IPS-20b (cell line): ENCODE measurements around the gene NCBP1.
A peak's percentile ranks its signal among the peaks of the same experiment; 100 is the strongest.
"Not testable (repeated sequence)": the region's sequence is repeated elsewhere in the genome, so short reads cannot be mapped to it uniquely, and the experiment has no call there.

Source experiments
- H3K27ac ChIP-seq: one replicate; pipeline ENCODE4 v1.5.1; 2013; ENCODE audit warnings: low read length
- H3K27me3 ChIP-seq: 2 replicates; pipeline ENCODE4 v1.6.1; 2013; ENCODE audit warnings: mild to moderate bottlenecking, low read length, inconsistent platforms; ENCODE audit not compliant: insufficient read depth
- H3K36me3 ChIP-seq: 2 replicates; pipeline ENCODE4 v1.6.1; 2013; ENCODE audit warnings: low read depth, mild to moderate bottlenecking, inconsistent platforms, low read length, moderate library complexity; ENCODE audit not compliant: insufficient read depth
- H3K4me1 ChIP-seq: 2 replicates; pipeline ENCODE4 v1.6.1; 2013; ENCODE audit warnings: mild to moderate bottlenecking, control low read depth, inconsistent platforms, low read length, moderate library complexity; ENCODE audit not compliant: insufficient read depth
- H3K4me3 ChIP-seq: 2 replicates; pipeline ENCODE4 v1.5.1; 2013; ENCODE audit warnings: mild to moderate bottlenecking, low read length, inconsistent platforms
- H3K9ac ChIP-seq: 2 replicates; pipeline ENCODE4 v1.6.1; 2013; ENCODE audit warnings: low read depth, mild to moderate bottlenecking, inconsistent platforms, low read length, moderate library complexity
- H3K9me3 ChIP-seq: 2 replicates; pipeline ENCODE4 v1.6.1; 2013; ENCODE audit warnings: mild to moderate bottlenecking, low read depth, low read length, inconsistent platforms; ENCODE audit not compliant: insufficient read depth

NCBP1 gene

GRCh38 chr9:97632985-97633858 lies at the start of gene NCBP1, which contains the start of gene TSTD2:
Gene NCBP1 (plus strand): TSS chr9:97633821. CDS start chr9:97633882, 61 bp downstream.
Gene TSTD2 (minus strand): TSS chr9:97633368. CDS start chr9:97627562, 5,806 bp downstream.
- peak within 1 kb of the TSS; percentile 92 for H3K4me3 ChIP-seq
- H3K27ac ChIP-seq: peak within 1 kb of the TSS; percentile 53
- H3K27me3 ChIP-seq: no peaks in the 10 kb centered on the region
- H3K9ac ChIP-seq: peak within 1 kb of the TSS; percentile 99
- H3K4me1 ChIP-seq: peaks cover 27% of the 10 kb centered on the region
- no peaks in the 10 kb centered on the region for H3K36me3 ChIP-seq
- H3K9me3 ChIP-seq: no peaks in the 10 kb centered on the region

GRCh38 chr9:97584778-97585177 lies 48.8 kb upstream of the NCBP1 start:
- H3K27ac ChIP-seq, H3K4me1 ChIP-seq, H3K36me3 ChIP-seq, H3K9me3 ChIP-seq, H3K4me3 ChIP-seq, H3K9ac ChIP-seq, H3K27me3 ChIP-seq: not testable (repeated sequence)

GRCh38 chr9:97586909-97587308 lies 46.7 kb upstream of the NCBP1 start:
- not testable (repeated sequence) for H3K4me1 ChIP-seq, H3K4me3 ChIP-seq, H3K9ac ChIP-seq, H3K36me3 ChIP-seq, H3K27ac ChIP-seq, H3K9me3 ChIP-seq, H3K27me3 ChIP-seq

- Histone ChIP-seq H3K9me3 (no peaks in the 10 kb centered on the region), H3K9ac (no peak overlapping the region), H3K27me3 (no peaks in the 10 kb centered on the region), H3K4me3 (no peak overlapping the region), H3K36me3 (no peaks in the 10 kb centered on the region), H3K4me1 (no peaks in the 10 kb centered on the region), H3K27ac (no peak overlapping the region)
Observed at GRCh38 chr9:97591535-97591934, 42.1 kb upstream of the NCBP1 start.

GRCh38 chr9:97592126-97592525 lies 41.5 kb upstream of the NCBP1 start:
- Histone ChIP-seq H3K4me1 (no peaks in the 10 kb centered on the region), H3K9ac (no peak overlapping the region), H3K36me3 (no peaks in the 10 kb centered on the region), H3K9me3 (no peaks in the 10 kb centered on the region), H3K27ac (no peak overlapping the region), H3K4me3 (no peak overlapping the region), H3K27me3 (no peaks in the 10 kb centered on the region)

GRCh38 chr9:97593960-97594359 lies 39.7 kb upstream of the NCBP1 start:
- Histone ChIP-seq H3K9ac (no peak overlapping the region), H3K27ac (no peak overlapping the region), H3K4me3 (no peak overlapping the region), H3K27me3 (no peaks in the 10 kb centered on the region), H3K9me3 (no peaks in the 10 kb centered on the region), H3K36me3 (no peaks in the 10 kb centered on the region), H3K4me1 (no peaks in the 10 kb centered on the region)

- Histone ChIP-seq H3K9ac (no peak overlapping the region), H3K4me1 (no peaks in the 10 kb centered on the region), H3K27ac (no peak overlapping the region), H3K9me3 (no peaks in the 10 kb centered on the region), H3K27me3 (no peaks in the 10 kb centered on the region), H3K4me3 (no peak overlapping the region), H3K36me3 (peaks cover under 1% of the 10 kb centered on the region; the same call in 1 of the 2 replicates)
Observed at GRCh38 chr9:97594381-97594921, 39.2 kb upstream of the NCBP1 start.

GRCh38 chr9:97596906-97597305 lies 36.7 kb upstream of the NCBP1 start:
- peaks cover 25% of the 10 kb centered on the region for H3K36me3 ChIP-seq
- no peak overlapping the region for H3K9ac ChIP-seq
- no peaks in the 10 kb centered on the region for H3K4me1 ChIP-seq
- H3K4me3 ChIP-seq: no peak overlapping the region
- H3K27ac ChIP-seq: no peak overlapping the region
- H3K9me3 ChIP-seq: no peaks in the 10 kb centered on the region
- no peaks in the 10 kb centered on the region for H3K27me3 ChIP-seq

- peaks cover 42% of the 10 kb centered on the region for H3K36me3 ChIP-seq
Observed at GRCh38 chr9:97598461-97599288, 34.9 kb upstream of the NCBP1 start.

GRCh38 chr9:97599314-97599846 lies 34.2 kb upstream of the NCBP1 start:
- Histone ChIP-seq H3K4me1 (no peaks in the 10 kb centered on the region), H3K9me3 (no peaks in the 10 kb centered on the region), H3K27ac (no peak overlapping the region), H3K27me3 (no peaks in the 10 kb centered on the region), H3K4me3 (no peak overlapping the region), H3K36me3 (peaks cover 49% of the 10 kb centered on the region), H3K9ac (no peak overlapping the region)

More at GRCh38 chr9:97598461-97599288, 34.9 kb upstream of the NCBP1 start:
- Histone ChIP-seq H3K27ac (no peak overlapping the region), H3K4me1 (no peaks in the 10 kb centered on the region), H3K9me3 (no peaks in the 10 kb centered on the region), H3K9ac (no peak overlapping the region), H3K4me3 (no peak overlapping the region), H3K27me3 (no peaks in the 10 kb centered on the region)

GRCh38 chr9:97600531-97601227 lies 32.9 kb upstream of the NCBP1 start:
- no peak overlapping the region for H3K4me3 ChIP-seq
- H3K9me3 ChIP-seq: no peaks in the 10 kb centered on the region
- peaks cover 62% of the 10 kb centered on the region for H3K36me3 ChIP-seq
- no peaks in the 10 kb centered on the region for H3K4me1 ChIP-seq
- no peak overlapping the region for H3K9ac ChIP-seq
- no peaks in the 10 kb centered on the region for H3K27me3 ChIP-seq
- no peak overlapping the region for H3K27ac ChIP-seq
